ENCODE results near the gene PCGF3.

DNA sequence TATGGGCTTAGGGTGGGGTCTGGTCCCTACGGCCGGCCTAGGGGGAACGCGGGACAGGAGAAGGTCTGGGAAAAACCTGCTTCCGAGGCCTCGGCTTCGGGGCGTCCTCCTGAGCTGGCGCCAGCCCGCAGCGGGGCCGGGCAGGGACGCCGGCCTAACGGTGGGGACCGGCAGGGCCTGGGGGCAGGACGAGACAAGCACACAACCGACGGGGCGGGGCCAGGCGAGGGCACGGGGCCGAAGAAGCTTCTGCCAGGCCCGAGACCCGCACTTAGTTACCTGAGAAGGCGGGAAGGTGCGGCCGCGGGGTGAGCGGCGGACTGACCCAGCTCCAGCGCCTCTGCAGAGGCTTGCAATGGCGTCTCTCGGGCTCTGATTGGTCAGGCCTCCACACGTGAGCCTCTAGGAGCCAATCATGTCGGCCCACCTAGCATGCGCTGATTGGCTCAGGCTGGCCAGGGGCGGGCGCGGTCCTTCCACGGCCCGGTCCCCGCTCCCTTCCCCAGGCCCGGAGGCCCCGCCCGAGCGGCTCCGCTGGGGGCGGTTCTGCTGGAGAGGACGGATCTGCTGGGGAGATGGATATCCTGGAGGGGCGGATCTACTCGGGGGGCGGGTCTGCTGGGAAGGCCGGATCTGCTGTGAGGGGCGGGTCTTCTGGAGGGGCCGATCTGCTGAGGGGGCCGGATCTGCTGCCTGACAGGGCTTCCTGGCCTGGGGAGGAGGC, 76.0 kb downstream of the PCGF3 start:
- peak; percentile 95 for TF ChIP-seq POLR2A (IDR thresholded peaks at IDR 0.05)
- TF ChIP-seq, protein P1, sequence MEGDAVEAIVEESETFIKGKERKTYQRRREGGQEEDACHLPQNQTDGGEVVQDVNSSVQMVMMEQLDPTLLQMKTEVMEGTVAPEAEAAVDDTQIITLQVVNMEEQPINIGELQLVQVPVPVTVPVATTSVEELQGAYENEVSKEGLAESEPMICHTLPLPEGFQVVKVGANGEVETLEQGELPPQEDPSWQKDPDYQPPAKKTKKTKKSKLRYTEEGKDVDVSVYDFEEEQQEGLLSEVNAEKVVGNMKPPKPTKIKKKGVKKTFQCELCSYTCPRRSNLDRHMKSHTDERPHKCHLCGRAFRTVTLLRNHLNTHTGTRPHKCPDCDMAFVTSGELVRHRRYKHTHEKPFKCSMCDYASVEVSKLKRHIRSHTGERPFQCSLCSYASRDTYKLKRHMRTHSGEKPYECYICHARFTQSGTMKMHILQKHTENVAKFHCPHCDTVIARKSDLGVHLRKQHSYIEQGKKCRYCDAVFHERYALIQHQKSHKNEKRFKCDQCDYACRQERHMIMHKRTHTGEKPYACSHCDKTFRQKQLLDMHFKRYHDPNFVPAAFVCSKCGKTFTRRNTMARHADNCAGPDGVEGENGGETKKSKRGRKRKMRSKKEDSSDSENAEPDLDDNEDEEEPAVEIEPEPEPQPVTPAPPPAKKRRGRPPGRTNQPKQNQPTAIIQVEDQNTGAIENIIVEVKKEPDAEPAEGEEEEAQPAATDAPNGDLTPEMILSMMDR (IDR thresholded peaks at IDR 0.05), result peak in 2 of 5 experiments; percentile 26 to 30

All from tibial nerve (tissue), 3 donors.